ENCODE measurements around the gene DIP2C. TPM values are rescaled to one million over a fixed set of nuclear protein-coding genes. Genes with fewer than 3 reads are reported as not detected.
"Not testable (repeated sequence)": the region's sequence is repeated elsewhere in the genome, so short reads cannot be mapped to it uniquely, and the experiment has no call there.

DIP2C gene
- total RNA-seq, 1 donor from 2014 or later: 31.9 TPM

DNA sequence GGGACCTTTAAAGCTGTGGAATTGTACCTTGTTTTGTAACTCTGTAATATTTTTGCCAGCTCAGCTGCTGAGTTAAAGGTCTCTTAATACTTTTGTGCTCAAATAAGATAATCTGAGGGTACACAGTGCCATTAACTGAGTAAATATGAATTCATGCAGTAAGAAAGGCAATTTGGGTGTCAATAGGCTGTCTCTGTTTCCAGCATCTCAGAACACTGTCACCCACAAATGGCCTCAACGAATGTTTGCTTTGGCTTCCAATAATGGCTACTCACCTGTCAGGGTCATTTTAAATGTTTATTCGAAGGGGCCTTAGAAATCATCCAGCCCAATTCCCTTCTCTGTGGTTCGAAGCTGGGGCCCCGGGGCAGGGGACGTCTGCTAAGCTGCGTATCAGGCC lies 328.8 kb downstream of the DIP2C start:
- no peak for DNase-seq (ENCODE audit: low read depth)

- DNase-seq (ENCODE audit: low read depth): no peak
Measured at GRCh38 chr10:359762-360161, 329.7 kb downstream of the DIP2C start.

- no peak for DNase-seq (ENCODE audit: low read depth)
Measured at GRCh38 chr10:359093-359492, 330.4 kb downstream of the DIP2C start.

DNA sequence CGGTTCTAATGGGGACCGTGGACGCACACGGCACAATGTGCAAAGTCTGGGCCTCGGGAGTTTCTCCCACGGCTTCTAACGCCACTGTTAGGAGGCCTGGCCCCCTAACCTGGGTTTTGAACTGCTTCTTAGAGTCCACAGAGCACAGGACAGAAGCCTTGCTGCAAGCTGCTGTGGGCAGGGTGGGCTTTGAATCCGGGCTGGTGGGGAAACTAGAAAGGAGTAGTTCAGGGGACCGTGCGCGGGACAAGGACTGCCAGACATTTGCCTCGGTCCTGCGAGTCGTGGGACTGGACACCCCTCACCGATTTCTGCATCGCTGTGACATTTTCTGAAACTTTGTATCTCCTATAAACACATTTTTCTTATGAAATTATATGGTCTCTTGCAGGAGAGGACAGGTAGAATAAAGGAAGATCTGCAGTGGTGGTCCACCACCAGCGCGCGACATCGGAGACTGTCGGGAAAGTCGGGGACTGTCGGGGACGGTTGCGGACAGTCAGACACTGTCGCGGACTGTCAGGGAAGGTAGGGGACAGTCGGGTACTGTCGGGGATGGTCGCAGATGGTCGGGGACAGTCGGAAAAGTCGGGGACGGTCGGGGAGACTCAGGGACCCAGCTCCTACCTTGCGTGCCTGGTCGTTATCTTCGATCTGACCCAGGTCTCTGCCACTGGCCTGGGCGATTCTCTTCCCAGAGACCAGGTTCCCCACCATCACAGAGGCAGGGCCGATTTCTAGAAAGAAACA lies 332.1 kb downstream of the DIP2C start:
- DNase-seq (ENCODE audit: low read depth): no peak

GRCh38 chr10:356452-356851 lies 333.0 kb downstream of the DIP2C start:
- DNase-seq (ENCODE audit: low read depth): no peak

DNA sequence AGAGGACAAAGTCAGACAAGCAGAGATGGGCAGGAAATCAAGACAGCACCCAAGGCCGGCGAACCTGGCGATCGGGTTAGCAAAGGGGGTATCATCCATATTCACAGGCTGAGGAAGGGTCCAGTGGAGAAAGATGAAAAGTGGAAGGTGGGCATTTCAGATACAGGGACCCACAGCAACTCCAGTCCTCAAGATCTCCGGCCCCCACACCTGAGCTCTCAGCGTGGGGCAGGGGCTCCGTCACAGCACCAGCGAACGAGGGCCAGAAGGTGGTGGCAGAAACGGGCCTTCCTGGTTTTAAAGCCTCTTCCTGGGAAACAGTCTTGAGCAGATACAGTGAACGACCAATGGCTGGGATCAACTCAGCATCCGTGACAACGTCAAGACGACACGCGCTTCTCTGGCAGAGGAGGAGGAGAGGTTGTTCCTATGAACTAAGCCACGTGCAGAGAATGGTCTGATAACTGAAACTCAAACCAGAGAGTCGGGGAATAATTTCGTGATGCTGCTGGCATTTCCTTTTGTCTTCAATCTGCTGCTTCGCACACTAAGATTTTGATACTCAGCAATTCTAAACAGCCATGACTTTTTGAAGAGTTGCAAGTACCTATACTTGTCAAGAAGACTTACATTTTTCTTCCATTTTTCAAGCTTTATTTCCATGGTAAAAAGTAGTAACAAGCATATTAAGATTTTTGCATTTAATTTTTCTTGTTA lies 334.4 kb downstream of the DIP2C start:
- no peak for DNase-seq (ENCODE audit: low read depth)

GRCh38 chr10:352476-353235 lies 336.8 kb downstream of the DIP2C start:
- no peak for DNase-seq (ENCODE audit: low read depth)

DNA sequence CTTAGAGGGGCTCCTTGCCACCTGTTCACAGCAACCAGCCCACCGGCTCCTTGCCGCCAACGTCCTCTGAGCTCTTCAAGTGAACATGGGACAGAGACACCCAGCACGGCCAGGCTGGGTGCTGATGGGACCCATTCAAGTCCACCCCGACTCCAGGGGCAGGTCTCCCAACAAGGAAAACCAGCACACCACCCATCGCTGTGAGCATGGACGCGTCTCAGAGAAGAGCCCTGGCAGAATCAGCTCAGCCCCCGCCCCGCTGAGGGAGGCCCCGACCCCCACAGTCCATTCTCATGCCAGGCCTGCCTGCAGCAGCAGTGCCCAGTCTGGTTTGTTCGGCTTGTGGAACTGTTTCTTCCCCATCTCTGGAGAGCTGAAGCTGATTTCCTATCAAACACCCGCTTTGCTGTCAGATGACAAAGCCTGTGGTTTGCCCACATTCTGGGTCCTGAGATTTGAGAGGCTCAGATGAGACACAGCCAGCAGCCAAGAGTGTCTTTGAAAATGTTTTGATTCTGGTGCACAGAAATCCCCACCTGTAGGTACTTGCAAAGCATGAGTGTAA lies 337.6 kb downstream of the DIP2C start:
- DNase-seq (ENCODE audit: low read depth): no peak

GRCh38 chr10:350981-351501 lies 338.4 kb downstream of the DIP2C start:
- DNase-seq (ENCODE audit: low read depth): no peak

- no peak for DNase-seq (ENCODE audit: low read depth)
Measured at GRCh38 chr10:349081-349480, 340.4 kb downstream of the DIP2C start.

DNA sequence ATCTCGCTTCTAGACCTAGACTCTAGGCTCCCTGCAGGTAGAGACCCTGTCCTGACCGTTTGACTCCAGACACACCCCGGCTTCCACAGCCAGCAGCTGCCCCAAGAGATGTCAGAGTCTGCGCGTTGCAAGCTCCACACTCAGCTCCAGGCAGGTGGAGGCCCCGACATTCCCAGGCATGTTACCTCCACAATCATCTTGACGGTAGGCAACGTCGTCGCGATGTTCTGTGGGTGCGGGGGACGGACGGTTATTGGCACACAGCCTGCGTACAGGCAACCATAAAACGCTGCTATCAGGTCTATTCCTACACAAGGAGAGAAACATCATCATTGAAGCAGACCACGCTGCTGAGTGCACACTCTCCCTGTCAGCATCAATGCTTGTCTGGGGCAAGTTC lies 341.0 kb downstream of the DIP2C start:
- no peak for DNase-seq (ENCODE audit: low read depth)

- DNase-seq (ENCODE audit: low read depth): not testable (repeated sequence)
Measured at GRCh38 chr10:347774-348173, 341.7 kb downstream of the DIP2C start.

DNA sequence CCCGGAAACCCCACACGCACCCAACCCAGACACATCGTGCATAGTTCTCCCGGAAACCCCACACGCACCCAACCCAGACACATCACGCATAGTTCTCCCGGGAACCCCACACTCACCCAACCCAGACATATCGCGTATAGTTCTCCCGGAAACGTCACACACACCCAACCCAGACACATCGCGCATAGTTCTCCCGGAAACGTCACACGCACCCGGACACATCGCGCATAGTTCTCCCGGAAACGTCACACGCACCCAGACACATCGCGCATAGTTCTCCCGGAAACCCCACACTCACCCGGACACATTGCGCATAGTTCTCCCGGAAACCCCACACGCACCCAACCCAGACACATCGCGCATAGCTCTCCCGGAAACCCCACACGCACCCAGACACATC lies 342.3 kb downstream of the DIP2C start:
- DNase-seq (ENCODE audit: low read depth): not testable (repeated sequence)

- no peak for DNase-seq (ENCODE audit: low read depth)
Measured at GRCh38 chr10:344582-345200, 344.8 kb downstream of the DIP2C start.

- DNase-seq (ENCODE audit: low read depth): no peak
Measured at GRCh38 chr10:343231-344220, 345.9 kb downstream of the DIP2C start.

- DNase-seq (ENCODE audit: low read depth): no peak
Measured at GRCh38 chr10:341081-341740, 348.3 kb downstream of the DIP2C start.

DNA sequence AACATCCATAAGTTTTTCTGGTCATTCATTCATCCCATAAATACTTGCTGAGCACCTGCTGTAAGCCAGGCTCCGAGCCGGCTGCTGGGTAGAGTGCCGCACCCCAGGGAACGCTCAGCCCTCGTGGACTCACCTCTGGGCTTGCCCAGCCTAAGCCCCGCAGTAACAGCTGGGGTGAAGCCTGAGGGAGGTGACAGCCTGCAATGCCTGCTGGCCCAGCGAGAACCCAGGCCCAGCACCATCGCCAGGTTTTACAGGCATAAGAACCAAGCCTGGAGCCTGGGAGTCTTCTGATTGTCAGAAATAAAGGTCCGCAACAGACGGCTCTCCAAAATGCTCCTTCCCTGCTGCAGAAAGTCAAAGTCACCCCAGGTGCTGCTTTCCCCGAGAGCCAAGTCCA lies 348.8 kb downstream of the DIP2C start:
- DNase-seq (ENCODE audit: low read depth): no peak

GRCh38 chr10:339038-339391 lies 350.5 kb downstream of the DIP2C start:
- DNase-seq (ENCODE audit: low read depth): no peak

All from myocyte (in vitro differentiated cells).